HCT116 (cell line): Measurements from ENCODE around the gene AP1M1.

Source experiments
- CBX3 ChIP-seq: IDR thresholded peaks from 2 replicates; pipeline ENCODE4 v1.6.1; 2012; ENCODE audit warnings: low read depth
- EZH2 ChIP-seq: fragments of 200-600 bp; sonication (generic); IDR thresholded peaks from 2 replicates; pipeline ENCODE4 v1.6.1; 2017; ENCODE audit warnings: antibody characterized with exemption, mixed run types
- EZH2phosphoT487 ChIP-seq: fragments of 200-600 bp; IDR thresholded peaks from 2 replicates; pipeline ENCODE4 v1.6.1; 2018; ENCODE audit warnings: antibody characterized with exemption, borderline replicate concordance
- JUND ChIP-seq: IDR thresholded peaks from 2 replicates; pipeline ENCODE4 v1.6.1; 2012
- POLR2A ChIP-seq: IDR thresholded peaks from 2 replicates; pipeline ENCODE4 v1.7.0; 2011; ENCODE audit warnings: borderline replicate concordance; ENCODE audit not compliant: insufficient read depth, insufficient read length; ENCODE audit errors: extremely low read depth
- POLR2AphosphoS5 ChIP-seq: IDR thresholded peaks from 2 replicates; pipeline ENCODE4 v1.6.1; 2011; ENCODE audit warnings: mild to moderate bottlenecking, low read depth, low read length, moderate library complexity
- ZFX ChIP-seq: fragments of 450-650 bp; IDR thresholded peaks from 2 replicates; pipeline ENCODE4 v1.6.1; 2017
- ZNF274 ChIP-seq: fragments of 200-500 bp; sonication (Bioruptor generic); IDR thresholded peaks from 2 replicates; pipeline ENCODE4 v1.6.1; 2014; ENCODE audit warnings: mild to moderate bottlenecking, low read depth, low read length, inconsistent platforms
- TF ChIP-seq, protein P1 (sequence below), 3 experiments: fragments of 200-600 bp in 1 of 3; sonication (generic) in 1 of 3; IDR thresholded peaks in 2 of 3; conservative IDR thresholded peaks in 1 of 3; 2 replicates each; pipeline ENCODE4 v1.5.1; 2012 to 2017; ENCODE audit warnings: low read depth in 2 of 3, low read length in 2 of 3, antibody characterized with exemption in 1 of 3, borderline replicate concordance in 1 of 3, control low read depth in 1 of 3, mild to moderate bottlenecking in 1 of 3, mixed read lengths in 1 of 3, mixed run types in 1 of 3, moderate library complexity in 1 of 3; ENCODE audit not compliant: insufficient read depth in 1 of 3
- TF ChIP-seq, protein P2 (sequence below): IDR thresholded peaks from 2 replicates; pipeline ENCODE4 v1.6.1; 2012; ENCODE audit warnings: low read depth

- TF ChIP-seq POLR2A (no peak), ZNF274 (no peak), POLR2AphosphoS5 (no peak), EZH2phosphoT487 (no peak), EZH2 (no peak), ZFX (no peak), JUND (no peak), CBX3 (no peak)
- TF ChIP-seq, protein P1, sequence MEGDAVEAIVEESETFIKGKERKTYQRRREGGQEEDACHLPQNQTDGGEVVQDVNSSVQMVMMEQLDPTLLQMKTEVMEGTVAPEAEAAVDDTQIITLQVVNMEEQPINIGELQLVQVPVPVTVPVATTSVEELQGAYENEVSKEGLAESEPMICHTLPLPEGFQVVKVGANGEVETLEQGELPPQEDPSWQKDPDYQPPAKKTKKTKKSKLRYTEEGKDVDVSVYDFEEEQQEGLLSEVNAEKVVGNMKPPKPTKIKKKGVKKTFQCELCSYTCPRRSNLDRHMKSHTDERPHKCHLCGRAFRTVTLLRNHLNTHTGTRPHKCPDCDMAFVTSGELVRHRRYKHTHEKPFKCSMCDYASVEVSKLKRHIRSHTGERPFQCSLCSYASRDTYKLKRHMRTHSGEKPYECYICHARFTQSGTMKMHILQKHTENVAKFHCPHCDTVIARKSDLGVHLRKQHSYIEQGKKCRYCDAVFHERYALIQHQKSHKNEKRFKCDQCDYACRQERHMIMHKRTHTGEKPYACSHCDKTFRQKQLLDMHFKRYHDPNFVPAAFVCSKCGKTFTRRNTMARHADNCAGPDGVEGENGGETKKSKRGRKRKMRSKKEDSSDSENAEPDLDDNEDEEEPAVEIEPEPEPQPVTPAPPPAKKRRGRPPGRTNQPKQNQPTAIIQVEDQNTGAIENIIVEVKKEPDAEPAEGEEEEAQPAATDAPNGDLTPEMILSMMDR (IDR thresholded peaks at IDR 0.05 in 2 of 3, conservative IDR thresholded peaks at IDR 0.05 in 1 of 3; ENCODE audit: borderline replicate concordance in 1 of 3, insufficient read depth in 1 of 3, low read depth in 2 of 3, low read length in 2 of 3) = no peak
- TF ChIP-seq, protein P2, sequence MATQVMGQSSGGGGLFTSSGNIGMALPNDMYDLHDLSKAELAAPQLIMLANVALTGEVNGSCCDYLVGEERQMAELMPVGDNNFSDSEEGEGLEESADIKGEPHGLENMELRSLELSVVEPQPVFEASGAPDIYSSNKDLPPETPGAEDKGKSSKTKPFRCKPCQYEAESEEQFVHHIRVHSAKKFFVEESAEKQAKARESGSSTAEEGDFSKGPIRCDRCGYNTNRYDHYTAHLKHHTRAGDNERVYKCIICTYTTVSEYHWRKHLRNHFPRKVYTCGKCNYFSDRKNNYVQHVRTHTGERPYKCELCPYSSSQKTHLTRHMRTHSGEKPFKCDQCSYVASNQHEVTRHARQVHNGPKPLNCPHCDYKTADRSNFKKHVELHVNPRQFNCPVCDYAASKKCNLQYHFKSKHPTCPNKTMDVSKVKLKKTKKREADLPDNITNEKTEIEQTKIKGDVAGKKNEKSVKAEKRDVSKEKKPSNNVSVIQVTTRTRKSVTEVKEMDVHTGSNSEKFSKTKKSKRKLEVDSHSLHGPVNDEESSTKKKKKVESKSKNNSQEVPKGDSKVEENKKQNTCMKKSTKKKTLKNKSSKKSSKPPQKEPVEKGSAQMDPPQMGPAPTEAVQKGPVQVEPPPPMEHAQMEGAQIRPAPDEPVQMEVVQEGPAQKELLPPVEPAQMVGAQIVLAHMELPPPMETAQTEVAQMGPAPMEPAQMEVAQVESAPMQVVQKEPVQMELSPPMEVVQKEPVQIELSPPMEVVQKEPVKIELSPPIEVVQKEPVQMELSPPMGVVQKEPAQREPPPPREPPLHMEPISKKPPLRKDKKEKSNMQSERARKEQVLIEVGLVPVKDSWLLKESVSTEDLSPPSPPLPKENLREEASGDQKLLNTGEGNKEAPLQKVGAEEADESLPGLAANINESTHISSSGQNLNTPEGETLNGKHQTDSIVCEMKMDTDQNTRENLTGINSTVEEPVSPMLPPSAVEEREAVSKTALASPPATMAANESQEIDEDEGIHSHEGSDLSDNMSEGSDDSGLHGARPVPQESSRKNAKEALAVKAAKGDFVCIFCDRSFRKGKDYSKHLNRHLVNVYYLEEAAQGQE = no peak
These were observed 54.9 kb downstream of the AP1M1 start for GRCh38 chr19:16252459-16253205.
